IMR-90 (cell line): ENCODE results near the gene TIAM1. TPM values are rescaled to one million over a fixed set of nuclear protein-coding genes. Genes with fewer than 3 reads are reported as not detected.

Source experiments
- ATAC-seq: fragments of 200-7000 bp; cut with Tn5 transposase; 2 replicates; pipeline ENCODE4 v1.9.1; 2020; ENCODE audit warnings: low read depth, mild to moderate bottlenecking, moderate library complexity
- BruUV-seq: library from RNA; stranded (reverse); fragments of 400-500 nt; replicated peaks from 2 replicates; lab custom pipeline; 2021; lab: Mats Ljungman, UMichigan
- CTCF ChIA-PET: fragments of 300-600 bp; formaldehyde crosslinking; extraction: SDS; loops from one replicate; lab custom pipeline; 2021; ENCODE audit warnings: antibody characterized with exemption; lab: Yijun Ruan, JAX
- POLR2A ChIA-PET: fragments of 300-600 bp; sonication (Branson Sonifier 250); formaldehyde crosslinking; loops from one replicate; lab custom pipeline; 2022; ENCODE audit warnings: antibody characterized with exemption; ENCODE audit not compliant: unreplicated experiment; lab: Charles Lee
- DNase-seq: peaks from one replicate; pipeline ENCODE4 v3.0.0; 2013
- H2AFZ ChIP-seq: replicated peaks from 2 replicates; pipeline ENCODE3; 2013; ENCODE audit warnings: low read length, mild to moderate bottlenecking; ENCODE audit not compliant: poor library complexity
- H2AK5ac ChIP-seq: 2 replicates; pipeline ENCODE4 v1.6.1; 2013; ENCODE audit warnings: low read depth, low read length, inconsistent platforms
- H2AK9ac ChIP-seq: replicated peaks from 2 replicates; pipeline ENCODE3; 2013; ENCODE audit warnings: mild to moderate bottlenecking, low read depth, low read length, moderate library complexity; ENCODE audit not compliant: poor library complexity
- H2BK120ac ChIP-seq: 2 replicates; pipeline ENCODE4 v1.6.1; 2013; ENCODE audit warnings: low read depth, low read length, inconsistent platforms
- H2BK15ac ChIP-seq: 3 replicates; pipeline ENCODE4 v1.6.1; 2013; ENCODE audit warnings: low read depth, low read length, inconsistent platforms
- H2BK20ac ChIP-seq: 2 replicates; pipeline ENCODE4 v1.6.1; 2013; ENCODE audit warnings: low read depth, mild to moderate bottlenecking, inconsistent platforms, low read length, moderate library complexity
- H2BK5ac ChIP-seq: 2 replicates; pipeline ENCODE4 v1.6.1; 2013; ENCODE audit warnings: mild to moderate bottlenecking, low read depth, low read length, inconsistent platforms; ENCODE audit not compliant: poor library complexity, severe bottlenecking
- H3K14ac ChIP-seq: replicated peaks from 2 replicates; pipeline ENCODE4 v1.6.1; 2013; ENCODE audit warnings: low read depth, low read length, inconsistent platforms
- H3K18ac ChIP-seq: 2 replicates; pipeline ENCODE4 v1.6.1; 2013; ENCODE audit warnings: low read depth, low read length, control low read depth
- H3K23ac ChIP-seq: 2 replicates; pipeline ENCODE4 v1.6.1; 2013; ENCODE audit warnings: low read depth, low read length, inconsistent platforms
- H3K27ac ChIP-seq: 2 replicates; pipeline ENCODE4 v1.5.1; 2013; ENCODE audit warnings: mild to moderate bottlenecking, control low read depth, low read length; ENCODE audit not compliant: insufficient read depth
- H3K27me3 ChIP-seq: 2 replicates; pipeline ENCODE4 v1.6.1; 2013; ENCODE audit warnings: low read length; ENCODE audit not compliant: control insufficient read depth, insufficient read depth
- H3K36me3 ChIP-seq: 2 replicates; pipeline ENCODE4 v1.6.1; 2013; ENCODE audit warnings: low read length, mixed read lengths; ENCODE audit not compliant: control insufficient read depth, insufficient read depth
- H3K4ac ChIP-seq: 2 replicates; pipeline ENCODE4 v1.6.1; 2013; ENCODE audit warnings: low read depth, low read length, inconsistent platforms
- H3K4me1 ChIP-seq: 2 replicates; pipeline ENCODE4 v1.6.1; 2013; ENCODE audit warnings: low read length, mixed read lengths; ENCODE audit not compliant: control insufficient read depth, insufficient read depth
- H3K4me2 ChIP-seq: 2 replicates; pipeline ENCODE4 v1.6.1; 2013; ENCODE audit warnings: low read depth, mild to moderate bottlenecking, control low read depth, low read length, moderate library complexity
- H3K4me3 ChIP-seq: 2 replicates; pipeline ENCODE4 v1.5.1; 2013; ENCODE audit warnings: low read depth, mild to moderate bottlenecking, control low read depth, low read length, moderate library complexity; ENCODE audit not compliant: insufficient read depth
- H3K56ac ChIP-seq: 2 replicates; pipeline ENCODE4 v1.6.1; 2013; ENCODE audit warnings: low read length, inconsistent platforms; ENCODE audit not compliant: insufficient read depth; ENCODE audit errors: extremely low read depth
- H3K79me1 ChIP-seq, 2 experiments: 2 replicates each; pipeline ENCODE4 v1.6.1; 2013; ENCODE audit warnings: low read length in 2 of 2, inconsistent platforms in 1 of 2, low read depth in 1 of 2
- H3K9ac ChIP-seq: 2 replicates; pipeline ENCODE4 v1.6.1; 2013; ENCODE audit warnings: low read depth, low read length, control low read depth
- H3K9me1 ChIP-seq: 2 replicates; pipeline ENCODE4 v1.6.1; 2013; ENCODE audit warnings: low read length, inconsistent platforms; ENCODE audit not compliant: insufficient read depth
- H3K9me3 ChIP-seq: 2 replicates; pipeline ENCODE4 v1.6.1; 2013; ENCODE audit warnings: low read length; ENCODE audit not compliant: control insufficient read depth, insufficient read depth
- H4K20me1 ChIP-seq: 2 replicates; pipeline ENCODE4 v1.6.1; 2013; ENCODE audit warnings: low read length, inconsistent platforms; ENCODE audit not compliant: insufficient read depth
- H4K5ac ChIP-seq: 2 replicates; pipeline ENCODE4 v1.6.1; 2013; ENCODE audit warnings: mild to moderate bottlenecking, low read depth, low read length, control low read depth
- H4K8ac ChIP-seq, 2 experiments: 2 replicates each; pipeline ENCODE4 v1.6.1; 2013; ENCODE audit warnings: low read depth in 2 of 2, low read length in 2 of 2, control low read depth in 1 of 2, inconsistent platforms in 1 of 2
- H4K91ac ChIP-seq: 2 replicates; pipeline ENCODE4 v1.6.1; 2013; ENCODE audit warnings: low read depth, low read length, inconsistent platforms; ENCODE audit not compliant: insufficient read depth
- CHD1 ChIP-seq: IDR thresholded peaks from 2 replicates; pipeline ENCODE4 v1.6.1; 2012; ENCODE audit warnings: low read depth, low read length, improper control_type of control experiment
- WGBS, 2 experiments: methylation state at CpG; one replicate each; pipeline versions ENCODE4 v1.1.5 to v1.1.7; 2013; ENCODE audit warnings: missing lambda C conversion rate in 2 of 2; ENCODE audit not compliant: insufficient read length in 1 of 2; ENCODE audit errors: extremely low coverage in 2 of 2; 5-methylcytosine and 5-hydroxymethylcytosine counted together
- dilution Hi-C: fragments of 300-500 bp; cut with HindIII; formaldehyde crosslinking; loops from one replicate; pipeline ENCODE4 v1.14.3; 2018; ENCODE audit warnings: low sequenced_read_pairs; ENCODE audit not compliant: unreplicated experiment
- in situ Hi-C: fragments of 300-500 bp; cut with MboI; formaldehyde crosslinking; loops from 3 replicates; pipeline ENCODE4 v1.14.3; 2019; ENCODE audit warnings: low sequenced_read_pairs, inconsistent platforms, mixed read lengths
- intact Hi-C: fragments of 100-400 bp; cut with micrococcal nuclease; formaldehyde crosslinking; loops from 2 replicates; pipeline ENCODE4 v1.10.0; 2022
- polyA plus RNA-seq, 3 experiments: library from polyadenylated mRNA; depleted of rRNA; stranded (reverse); fragments of >200 nt; gene quantifications; 2 replicates each; pipeline ENCODE4 v1.2.3, GENCODE V29; 2012; ENCODE audit warnings: low replicate concordance in 1 of 3
- total RNA-seq: library from RNA; depleted of rRNA; stranded (reverse); fragments of >200 nt; gene quantifications from 2 replicates; pipeline ENCODE4 v1.2.3, GENCODE V29; 2012
- TF ChIP-seq, protein P1 (sequence below): fragments of 150-350 bp; IDR thresholded peaks from 2 replicates; pipeline ENCODE4 v1.6.1; 2016; ENCODE audit warnings: low read depth, mild to moderate bottlenecking, low read length, moderate library complexity, borderline replicate concordance

TIAM1 gene
- total and polyA plus RNA-seq, 2 of the 4 experiments (the other 2 are of a cell fraction) = 2.9 to 9.3 TPM

DNA sequence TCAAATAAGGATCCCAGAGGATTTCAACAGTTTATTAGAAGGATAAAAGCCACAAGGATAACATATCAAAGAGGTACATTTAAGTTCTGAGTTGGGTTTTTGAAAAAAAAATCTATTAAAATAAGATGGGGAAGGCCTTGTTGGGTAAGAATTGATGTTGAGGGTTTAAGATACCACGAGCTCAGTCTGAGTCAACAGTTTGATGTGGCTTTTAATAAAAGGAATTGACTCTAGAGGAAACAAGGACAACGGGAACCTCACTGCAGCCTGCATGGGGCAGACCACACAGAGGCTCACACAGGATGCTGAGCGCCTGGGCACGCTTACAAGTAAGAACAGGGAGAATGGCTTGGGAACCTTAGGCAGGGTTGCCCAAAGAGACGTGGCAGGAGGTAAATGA is 107.5 kb downstream of the TIAM1 start:
- ChIA-PET CTCF (no interaction called here), POLR2A (no interaction called here)
- Histone ChIP-seq H3K27me3 (no peaks in the 10 kb centered on the region), H2AK5ac (no peak overlapping the region), H4K20me1 (no peaks in the 10 kb centered on the region), H3K9ac (no peak overlapping the region), H3K9me3 (peaks cover 4% of the 10 kb centered on the region; the same call in 1 of the 2 replicates), H2AFZ (no peak overlapping the region), H2BK5ac (no peak overlapping the region), H2BK15ac (no peak overlapping the region), H2AK9ac (no peak overlapping the region), H4K5ac (no peak overlapping the region), H2BK120ac (no peak overlapping the region), H4K8ac (no peak overlapping the region), H4K91ac (no peak overlapping the region), H3K56ac (no peak overlapping the region), H3K27ac (no peak overlapping the region), H3K4me1 (no peaks in the 10 kb centered on the region), H3K4me3 (no peak overlapping the region), H3K9me1 (no peaks in the 10 kb centered on the region), H3K23ac (no peak overlapping the region), H3K18ac (no peak overlapping the region), H3K14ac (no peak overlapping the region), H2BK20ac (no peak overlapping the region), H3K4me2 (no peak overlapping the region), H3K36me3 (no peaks in the 10 kb centered on the region), H3K4ac (no peak overlapping the region), H3K79me1 (no peaks in the 10 kb centered on the region)
- ATAC-seq (no peak), DNase-seq (no peak)
- in situ Hi-C loops (no loop called here), intact Hi-C loops (no loop called here), dilution Hi-C loops (no loop called here)
- TF ChIP-seq, protein P1, sequence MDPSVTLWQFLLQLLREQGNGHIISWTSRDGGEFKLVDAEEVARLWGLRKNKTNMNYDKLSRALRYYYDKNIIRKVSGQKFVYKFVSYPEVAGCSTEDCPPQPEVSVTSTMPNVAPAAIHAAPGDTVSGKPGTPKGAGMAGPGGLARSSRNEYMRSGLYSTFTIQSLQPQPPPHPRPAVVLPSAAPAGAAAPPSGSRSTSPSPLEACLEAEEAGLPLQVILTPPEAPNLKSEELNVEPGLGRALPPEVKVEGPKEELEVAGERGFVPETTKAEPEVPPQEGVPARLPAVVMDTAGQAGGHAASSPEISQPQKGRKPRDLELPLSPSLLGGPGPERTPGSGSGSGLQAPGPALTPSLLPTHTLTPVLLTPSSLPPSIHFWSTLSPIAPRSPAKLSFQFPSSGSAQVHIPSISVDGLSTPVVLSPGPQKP = no peak
- TF ChIP-seq CHD1 = no peak
- 100% methylated on average over 1 of the region's 5 CpGs; no CpG with 5 or more reads in 1 of the 2 experiments for WGBS, 2 experiments
- no TSS peak for BruUV-seq
